Sigmoid colon (tissue), 4 donors: ENCODE results near the gene SMOC2.

Experiments
- CTCF ChIP-seq, 4 experiments: fragments of 450-650 bp in 3 of 4; fragments of 200-600 bp in 1 of 4; IDR thresholded peaks; one replicate each; pipeline ENCODE4 v1.5.1; 2016 to 2019; ENCODE audit warnings: antibody characterized with exemption in 4 of 4, mild to moderate bottlenecking in 3 of 4, moderate library complexity in 2 of 4
- POLR2A ChIP-seq, 2 donors: fragments of 450-650 bp; IDR thresholded peaks; one replicate each; pipeline ENCODE4 v1.6.1; 2016; ENCODE audit warnings: antibody characterized with exemption in 2 of 2, mild to moderate bottlenecking in 2 of 2, moderate library complexity in 2 of 2
- POLR2AphosphoS5 ChIP-seq, 4 donors: sonication (generic); formaldehyde crosslinking; IDR thresholded peaks; one replicate each; pipeline ENCODE4 v1.6.1; 2017; ENCODE audit warnings: antibody characterized with exemption in 4 of 4

GRCh38 chr6:168612586-168612985, 171.6 kb downstream of the SMOC2 start:
- TF ChIP-seq CTCF (IDR thresholded peaks at IDR 0.05) = no peak
- TF ChIP-seq POLR2AphosphoS5 (IDR thresholded peaks at IDR 0.05) = no peak
- no peak for TF ChIP-seq POLR2A (IDR thresholded peaks at IDR 0.05)
